H1 (cell line): Measurements from ENCODE around the gene PDCD5. TPM values are rescaled to one million over a fixed set of nuclear protein-coding genes. Genes with fewer than 3 reads are reported as not detected.

ENCODE experiments used
- CTCF ChIA-PET: fragments of 300-600 bp; sonication (Branson Sonifier 250); formaldehyde crosslinking; loops from one replicate; lab custom pipeline; 2021; ENCODE audit not compliant: partially characterized antibody; lab: Charles Lee
- POLR2A ChIA-PET: fragments of 300-600 bp; sonication (Branson Sonifier 250); formaldehyde crosslinking; loops from one replicate; lab custom pipeline; 2021; ENCODE audit warnings: inconsistent platforms; ENCODE audit not compliant: partially characterized antibody; lab: Charles Lee
- DNase-seq, 2 experiments: peaks; one replicate each; pipeline versions ENCODE4 v3.0.0 to v3.0.0-alpha.2; 2010 to 2022; ENCODE audit warnings: low spot score in 2 of 2, low read depth in 1 of 2, mixed read lengths in 1 of 2
- FAIRE-seq: peaks from 2 replicates; lab custom pipeline; 2011; peaks lifted over from hg19 to GRCh38; lab: Jason Lieb, UNC
- H2AFZ ChIP-seq: 2 replicates; pipeline ENCODE4 v1.8.1; 2012; ENCODE audit warnings: low read length, inconsistent platforms
- H2AK5ac ChIP-seq: 2 replicates; pipeline ENCODE4 v1.6.1; 2013; ENCODE audit warnings: low read depth, low read length
- H2BK120ac ChIP-seq: replicated peaks from 2 replicates; pipeline ENCODE3; 2013; ENCODE audit warnings: low read depth, low read length, inconsistent platforms
- H2BK12ac ChIP-seq: 2 replicates; pipeline ENCODE4 v1.6.1; 2013; ENCODE audit warnings: low read depth, low read length
- H2BK15ac ChIP-seq: 2 replicates; pipeline ENCODE4 v1.6.1; 2013; ENCODE audit warnings: low read length
- H2BK20ac ChIP-seq: 2 replicates; pipeline ENCODE4 v1.6.1; 2013; ENCODE audit warnings: low read length
- H2BK5ac ChIP-seq: 2 replicates; pipeline ENCODE4 v1.6.1; 2013; ENCODE audit warnings: low read depth, low read length
- H3K14ac ChIP-seq: 2 replicates; pipeline ENCODE4 v1.6.1; 2013; ENCODE audit warnings: inconsistent platforms; ENCODE audit not compliant: insufficient read length
- H3K18ac ChIP-seq: 2 replicates; pipeline ENCODE4 v1.6.1; 2013; ENCODE audit warnings: low read length; ENCODE audit errors: extremely low read depth
- H3K23ac ChIP-seq: 2 replicates; pipeline ENCODE4 v1.6.1; 2013; ENCODE audit warnings: inconsistent platforms; ENCODE audit not compliant: insufficient read length
- H3K23me2 ChIP-seq: 2 replicates; pipeline ENCODE4 v1.6.1; 2013; ENCODE audit warnings: low read depth, low read length
- H3K27ac ChIP-seq: 2 replicates; pipeline ENCODE4 v1.6.1; 2011; ENCODE audit warnings: low read depth, low read length, inconsistent platforms
- H3K27me3 ChIP-seq, 4 experiments: replicated peaks in 1 of 4; 1 replicate in 1 of 4; 2 replicates in 3 of 4; pipeline versions ENCODE4 v1.6.1 to v1.8.1; 2011 to 2013; ENCODE audit warnings: low read length in 3 of 4, mild to moderate bottlenecking in 3 of 4, inconsistent platforms in 2 of 4, mixed read lengths in 2 of 4, moderate library complexity in 1 of 4; ENCODE audit not compliant: control insufficient read depth in 3 of 4, insufficient read depth in 3 of 4; ENCODE audit errors: extremely low read depth in 1 of 4
- H3K36me3 ChIP-seq, 4 experiments: 2 replicates each; pipeline versions ENCODE4 v1.6.1 to v1.8.1; 2011 to 2013; ENCODE audit warnings: mild to moderate bottlenecking in 4 of 4, low read length in 3 of 4, moderate library complexity in 2 of 4, control low read depth in 1 of 4, inconsistent platforms in 1 of 4; ENCODE audit not compliant: insufficient read depth in 4 of 4, control insufficient read depth in 2 of 4
- H3K4ac ChIP-seq: replicated peaks from 2 replicates; pipeline ENCODE3; 2013; ENCODE audit warnings: low read length, low read depth, mixed read lengths, inconsistent platforms; ENCODE audit not compliant: insufficient read length
- H3K4me1 ChIP-seq, 4 experiments: replicated peaks in 1 of 4; 1 replicate in 1 of 4; 2 replicates in 3 of 4; pipeline versions ENCODE4 v1.6.1 to v1.8.1; 2011 to 2013; ENCODE audit warnings: low read length in 3 of 4, inconsistent platforms in 2 of 4, mixed read lengths in 1 of 4; ENCODE audit not compliant: insufficient read depth in 4 of 4, control insufficient read depth in 3 of 4
- H3K4me2 ChIP-seq, 2 experiments: 2 replicates each; pipeline versions ENCODE4 v1.6.1 to v1.8.1; 2011 to 2013; ENCODE audit warnings: low read depth in 2 of 2, low read length in 2 of 2, control low read depth in 1 of 2, inconsistent platforms in 1 of 2, mild to moderate bottlenecking in 1 of 2; ENCODE audit not compliant: insufficient read depth in 1 of 2
- H3K4me3 ChIP-seq, 4 experiments: fragments of 200-600, 300-600 bp in 1 of 4; sonication (generic), shearing (Covaris generic), sonication (Bioruptor Twin) in 1 of 4; 2 replicates each; pipeline versions ENCODE4 v1.5.1 to v1.8.1; 2011 to 2016; ENCODE audit warnings: low read length in 4 of 4, low read depth in 3 of 4, control low read depth in 2 of 4, inconsistent platforms in 2 of 4, mild to moderate bottlenecking in 2 of 4, mixed read lengths in 1 of 4, moderate library complexity in 1 of 4; ENCODE audit not compliant: insufficient read depth in 2 of 4; ENCODE audit errors: extremely low read depth in 1 of 4
- H3K56ac ChIP-seq: replicated peaks from 2 replicates; pipeline ENCODE3; 2013; ENCODE audit warnings: low read depth, mild to moderate bottlenecking, mixed read lengths, low read length, inconsistent platforms; ENCODE audit not compliant: insufficient read length
- H3K79me1 ChIP-seq: 2 replicates; pipeline ENCODE4 v1.6.1; 2013; ENCODE audit warnings: low read depth, low read length, control low read depth
- H3K79me2 ChIP-seq, 2 experiments: 2 replicates each; pipeline versions ENCODE4 v1.6.1 to v1.8.1; 2012 to 2013; ENCODE audit warnings: low read length in 2 of 2, mild to moderate bottlenecking in 2 of 2, inconsistent platforms in 1 of 2; ENCODE audit not compliant: insufficient read depth in 2 of 2, control insufficient read depth in 1 of 2
- H3K9ac ChIP-seq, 4 experiments: replicated peaks in 1 of 4; 1 replicate in 1 of 4; 2 replicates in 3 of 4; pipeline versions ENCODE4 v1.6.1 to v1.8.1; 2011 to 2013; ENCODE audit warnings: low read depth in 3 of 4, low read length in 3 of 4, control low read depth in 2 of 4, mild to moderate bottlenecking in 2 of 4, moderate library complexity in 2 of 4, inconsistent platforms in 1 of 4; ENCODE audit errors: extremely low read depth in 1 of 4
- H3K9me3 ChIP-seq, 2 experiments: 2 replicates each; pipeline versions ENCODE4 v1.6.1 to v1.8.1; 2012 to 2013; ENCODE audit warnings: mild to moderate bottlenecking in 2 of 2, moderate library complexity in 2 of 2, control low read depth in 1 of 2, inconsistent platforms in 1 of 2, low read depth in 1 of 2, low read length in 1 of 2, mixed read lengths in 1 of 2; ENCODE audit not compliant: insufficient read depth in 2 of 2
- H4K20me1 ChIP-seq, 2 experiments: replicated peaks in 1 of 2; 2 replicates each; pipeline versions ENCODE3 to v1.8.1; 2011 to 2013; ENCODE audit warnings: inconsistent platforms in 2 of 2, low read length in 2 of 2, mild to moderate bottlenecking in 1 of 2; ENCODE audit not compliant: insufficient read depth in 2 of 2, control insufficient read depth in 1 of 2
- H4K5ac ChIP-seq: 2 replicates; pipeline ENCODE4 v1.6.1; 2013; ENCODE audit warnings: low read length, low read depth, mixed read lengths, inconsistent platforms; ENCODE audit not compliant: insufficient read length
- H4K8ac ChIP-seq: 2 replicates; pipeline ENCODE4 v1.8.0; 2013; ENCODE audit warnings: mild to moderate bottlenecking, moderate library complexity, low read length, inconsistent platforms; ENCODE audit not compliant: insufficient read depth; ENCODE audit errors: extremely low read depth
- H4K91ac ChIP-seq: replicated peaks from 2 replicates; pipeline ENCODE3; 2013; ENCODE audit warnings: low read length, mixed read lengths, inconsistent platforms; ENCODE audit not compliant: insufficient read length
- BACH1 ChIP-seq: IDR thresholded peaks from 2 replicates; pipeline ENCODE4 v1.6.1; 2012; ENCODE audit warnings: low read length, improper control_type of control experiment
- BCL11A ChIP-seq, 2 experiments: IDR thresholded peaks; one replicate each; pipeline ENCODE4 v1.6.1; 2011; ENCODE audit warnings: low read depth in 2 of 2, low read length in 2 of 2, mild to moderate bottlenecking in 2 of 2
- CBX5 ChIP-seq: fragments of 300-800, 300-1000 bp; sonication (generic); IDR thresholded peaks from 2 replicates; pipeline ENCODE4 v1.7.1; 2016; ENCODE audit warnings: antibody characterized with exemption, low read length, low read depth
- CBX8 ChIP-seq: fragments of 300-800, 300-1000 bp; sonication (generic); IDR thresholded peaks from 2 replicates; pipeline ENCODE4 v1.7.1; 2016; ENCODE audit warnings: low read depth, low read length, borderline replicate concordance
- CEBPB ChIP-seq: IDR thresholded peaks from 2 replicates; pipeline ENCODE4 v1.6.1; 2012; ENCODE audit warnings: low read depth, low read length
- CHD1 ChIP-seq: IDR thresholded peaks from 2 replicates; pipeline ENCODE4 v1.6.1; 2012; ENCODE audit warnings: low read depth, low read length, improper control_type of control experiment
- CTBP2 ChIP-seq: IDR thresholded peaks from 2 replicates; pipeline ENCODE4 v1.7.0; 2011; ENCODE audit warnings: borderline replicate concordance, mild to moderate bottlenecking, moderate library complexity, mixed read lengths, low read length; ENCODE audit not compliant: insufficient read depth, insufficient read length
- FOSL1 ChIP-seq: IDR thresholded peaks from 2 replicates; pipeline ENCODE4 v1.6.1; 2011; ENCODE audit warnings: mild to moderate bottlenecking, low read depth, low read length, moderate library complexity; ENCODE audit not compliant: insufficient read depth
- HDAC6 ChIP-seq: IDR thresholded peaks from one replicate; pipeline ENCODE4 v1.7.1; 2012; ENCODE audit warnings: low read depth, mild to moderate bottlenecking, inconsistent platforms, low read length, moderate library complexity
- KDM5A ChIP-seq: fragments of 200-600 bp; IDR thresholded peaks from 2 replicates; pipeline ENCODE4 v1.7.1; 2012; ENCODE audit warnings: mild to moderate bottlenecking, low read length, inconsistent platforms, mixed read lengths
- POLR2A ChIP-seq, 2 experiments: IDR thresholded peaks; 1 replicate in 1 of 2; 2 replicates in 1 of 2; pipeline ENCODE4 v1.6.1; 2011; ENCODE audit warnings: low read depth in 2 of 2, low read length in 2 of 2, mild to moderate bottlenecking in 2 of 2; ENCODE audit errors: control extremely low read depth in 1 of 2
- RAD21 ChIP-seq, 2 experiments: IDR thresholded peaks in 1 of 2; conservative IDR thresholded peaks in 1 of 2; 2 replicates each; pipeline ENCODE4 v1.6.1; 2011; ENCODE audit warnings: low read depth in 2 of 2, low read length in 2 of 2, improper control_type of control experiment in 1 of 2, inconsistent platforms in 1 of 2, mild to moderate bottlenecking in 1 of 2, moderate library complexity in 1 of 2
- SIRT6 ChIP-seq: IDR thresholded peaks from one replicate; pipeline ENCODE4 v1.7.1; 2012; ENCODE audit warnings: low read length, inconsistent platforms
- SIX5 ChIP-seq: IDR thresholded peaks from 2 replicates; pipeline ENCODE4 v1.6.1; 2011; ENCODE audit warnings: mild to moderate bottlenecking, low read depth, low read length
- TEAD4 ChIP-seq: IDR thresholded peaks from 2 replicates; pipeline ENCODE4 v1.6.1; 2012; ENCODE audit warnings: low read depth, low read length, inconsistent platforms, mixed read lengths
- WGBS, 2 experiments: shearing (Covaris generic) in 1 of 2; methylation state at CpG; one replicate each; pipeline versions ENCODE4 v1.1.6 to v1.1.7; 2013 to 2015; ENCODE audit warnings: low lambda C conversion rate in 2 of 2, mixed read lengths in 2 of 2, inconsistent platforms in 1 of 2, low coverage in 1 of 2, missing lambda C conversion rate in 1 of 2; ENCODE audit not compliant: insufficient replicate concordance in 2 of 2, insufficient coverage in 1 of 2, insufficient read length in 1 of 2; ENCODE audit errors: extremely low coverage in 1 of 2, missing lambda C conversion rate in 1 of 2; 5-methylcytosine and 5-hydroxymethylcytosine counted together
- polyA plus RNA-seq, 7 experiments: library from polyadenylated mRNA; depleted of rRNA in 3 of 7; stranded (reverse) in 5 of 7; unstranded in 2 of 7; fragments of >200 nt in 5 of 7; fragments of 200-250 nt in 2 of 7; gene quantifications; 1 replicate in 5 of 7; 2 replicates in 1 of 7; 4 replicates in 1 of 7; pipeline versions ENCODE4 v1.2.1 to v1.2.3, GENCODE V29; 2011 to 2013; ENCODE audit warnings: missing spikeins in 2 of 7, mixed read lengths in 2 of 7
- total RNA-seq: library from RNA; stranded (reverse); fragmentation: NEBNext Ultra II Directional; extraction: Animal tissue kit (Norgen Biotek cat#: 25700); gene quantifications from 2 replicates; pipeline ENCODE4 v1.2.1, GENCODE V29; 2021
- TF ChIP-seq, protein P1 (sequence below): IDR thresholded peaks from 2 replicates; pipeline ENCODE4 v1.6.1; 2012; ENCODE audit warnings: inconsistent platforms

The PDCD5 gene
- total and polyA plus RNA-seq, 2 of the 8 experiments (the other 6 are each of a cell fraction or from before 2014, with no cell fraction given): 43.2 to 98.8 TPM

DNA sequence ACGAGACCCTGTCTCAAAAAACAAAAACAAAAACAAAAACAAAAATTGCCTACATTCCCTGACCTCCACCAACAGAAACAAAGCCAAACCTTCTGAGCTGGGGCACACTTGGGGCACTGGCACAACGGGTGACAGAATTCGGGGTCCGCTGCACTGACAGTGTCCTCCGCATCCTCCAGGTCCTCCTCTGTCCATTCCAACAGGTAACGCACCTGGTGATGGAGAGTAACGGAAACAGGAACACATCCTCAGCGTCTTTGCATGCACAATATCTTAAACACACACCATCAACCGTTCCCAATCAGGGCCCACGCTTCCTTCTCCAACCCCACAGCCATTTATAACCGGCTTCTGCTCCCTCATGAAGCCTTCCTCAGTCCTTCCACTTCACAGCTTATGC is 34.6 kb downstream of the PDCD5 start:
- Histone ChIP-seq H2BK15ac (no peak overlapping the region), H2BK20ac (no peak overlapping the region), H2BK120ac (no peak overlapping the region), H3K36me3 (peaks cover 10 to 53% (median 34%) of the 10 kb centered on the region in 4 experiments), H4K20me1 (peaks cover 2 to 6% of the 10 kb centered on the region in 2 experiments), H3K4me1 (no peaks in the 10 kb centered on the region), H3K23me2 (no peaks in the 10 kb centered on the region), H3K9ac (no peak overlapping the region), H4K91ac (no peak overlapping the region), H3K4me3 (no peak overlapping the region), H2AK5ac (no peak overlapping the region), H2BK12ac (no peak overlapping the region), H3K79me2 (no peaks in the 10 kb centered on the region), H3K79me1 (no peaks in the 10 kb centered on the region), H3K27ac (no peak overlapping the region), H3K9me3 (no peaks in the 10 kb centered on the region), H3K14ac (no peak overlapping the region), H3K4me2 (no peak overlapping the region), H2AFZ (no peak overlapping the region), H4K5ac (no peak overlapping the region), H3K18ac (no peak overlapping the region), H3K23ac (no peak overlapping the region), H3K56ac (no peak overlapping the region), H3K27me3 (no peaks in the 10 kb centered on the region), H4K8ac (no peak overlapping the region), H2BK5ac (no peak overlapping the region), H3K4ac (no peak overlapping the region)
- no peak for DNase-seq
- CTCF ChIA-PET: interaction anchor here (0.7 to 1.8 kb wide), 2 partner anchors 16 to 58 kb away, joined by 3 to 6 read pairs; no protein-coding TSS in a partner anchor
- POLR2A ChIA-PET: no interaction called here
- 86% methylated on average over 11 of the region's 11 CpGs; no CpG with 5 or more reads in 1 of the 2 experiments for WGBS, 2 experiments
- no peak for FAIRE-seq
- TF ChIP-seq BACH1 (no peak), TEAD4 (no peak), SIRT6 (no peak), BCL11A (IDR thresholded peaks at IDR 0.05; ENCODE audit: low read depth in 2 of 2, low read length in 2 of 2) (no peak), CHD1 (no peak), KDM5A (no peak), RAD21 (IDR thresholded peaks at IDR 0.05 in 1 of 2, conservative IDR thresholded peaks at IDR 0.05 in 1 of 2; ENCODE audit: low read depth in 2 of 2, low read length in 2 of 2) (no peak), FOSL1 (no peak), POLR2A (IDR thresholded peaks at IDR 0.05; ENCODE audit: control extremely low read depth in 1 of 2, low read depth in 2 of 2, low read length in 2 of 2) (no peak), CTBP2 (no peak), SIX5 (no peak), CBX8 (no peak), CBX5 (no peak), CEBPB (no peak), HDAC6 (no peak)
- TF ChIP-seq, protein P1, sequence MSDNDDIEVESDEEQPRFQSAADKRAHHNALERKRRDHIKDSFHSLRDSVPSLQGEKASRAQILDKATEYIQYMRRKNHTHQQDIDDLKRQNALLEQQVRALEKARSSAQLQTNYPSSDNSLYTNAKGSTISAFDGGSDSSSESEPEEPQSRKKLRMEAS: no peak
